NCI-H1417 treated with DMSO at 0.1 percent for 48 hours (cell line): ENCODE data around the gene PSMB7.
A peak's percentile ranks its signal among the peaks of the same experiment; 100 is the strongest.

Source experiments
- DNase-seq: peaks from one replicate; lab custom pipeline; 2025; lab: John Stamatoyannopoulos, UW

Gene PSMB7

GRCh38 chr9:124326378-124326777 is 88.9 kb downstream of the PSMB7 start:
- DNase-seq, result no peak

- no peak for DNase-seq
These were observed 89.4 kb downstream of the PSMB7 start for GRCh38 chr9:124325816-124326215.

DNA sequence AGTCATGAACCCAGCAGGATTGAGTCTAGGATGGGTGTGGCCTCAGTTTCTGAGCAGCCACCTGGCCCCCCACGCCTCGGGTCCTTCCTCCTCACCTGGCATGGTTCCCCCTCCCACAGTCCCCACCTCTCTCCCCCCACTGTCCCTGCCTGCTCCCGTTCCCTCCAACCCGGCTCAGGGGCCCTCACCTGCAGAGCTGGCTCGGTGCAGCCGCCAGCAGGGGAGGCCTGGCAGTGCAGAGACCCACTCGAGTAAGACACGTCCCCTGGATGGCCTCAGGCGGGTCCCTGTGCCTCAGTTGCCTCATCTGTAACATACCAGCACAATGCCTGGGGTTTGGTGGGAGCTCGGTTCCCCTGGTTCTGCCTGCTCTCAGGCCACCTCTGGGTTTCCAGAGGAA is 91.3 kb downstream of the PSMB7 start:
- DNase-seq, result no peak

- no peak for DNase-seq
These were observed 92.4 kb downstream of the PSMB7 start for GRCh38 chr9:124322618-124323432.

DNA sequence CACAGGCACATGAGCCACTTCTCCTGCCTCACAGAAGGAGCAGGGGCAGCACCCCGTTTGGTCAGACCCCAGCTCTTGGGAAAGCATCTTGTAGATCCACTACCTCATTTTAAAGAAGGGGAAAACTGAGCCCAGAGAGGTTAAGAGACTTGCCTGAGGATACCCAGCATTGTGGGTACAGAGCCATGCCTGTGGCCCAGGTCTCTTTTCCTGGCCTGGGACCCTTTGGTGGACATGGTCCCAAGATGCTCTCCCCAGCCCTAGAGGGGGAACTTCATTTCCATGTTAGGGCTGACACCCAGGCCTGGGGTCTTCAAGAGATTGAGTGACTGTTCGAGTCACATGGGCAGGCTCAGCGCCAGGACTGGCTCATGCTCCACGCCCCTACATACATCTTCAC is 93.3 kb downstream of the PSMB7 start:
- no peak for DNase-seq

DNA sequence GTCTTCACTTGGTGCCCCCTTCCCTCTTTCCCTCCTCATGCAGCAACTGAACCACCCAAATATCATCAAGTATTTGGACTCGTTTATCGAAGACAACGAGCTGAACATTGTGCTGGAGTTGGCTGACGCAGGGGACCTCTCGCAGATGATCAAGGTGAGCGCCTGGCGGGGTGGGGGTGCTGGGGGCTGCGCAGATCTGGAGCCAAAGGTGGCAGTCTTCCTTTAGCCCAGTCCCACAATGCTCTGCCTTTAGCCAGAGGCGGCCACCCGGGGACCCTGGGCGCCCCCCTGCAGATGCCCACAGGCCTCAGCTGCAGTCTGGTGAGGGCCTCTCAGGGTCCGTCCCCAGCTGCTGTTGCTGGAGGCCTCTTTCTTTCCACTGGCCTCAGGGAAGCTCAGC is 93.8 kb downstream of the PSMB7 start:
- no peak for DNase-seq

GRCh38 chr9:124320062-124320973 is 94.9 kb downstream of the PSMB7 start:
- DNase-seq, result no peak

DNA sequence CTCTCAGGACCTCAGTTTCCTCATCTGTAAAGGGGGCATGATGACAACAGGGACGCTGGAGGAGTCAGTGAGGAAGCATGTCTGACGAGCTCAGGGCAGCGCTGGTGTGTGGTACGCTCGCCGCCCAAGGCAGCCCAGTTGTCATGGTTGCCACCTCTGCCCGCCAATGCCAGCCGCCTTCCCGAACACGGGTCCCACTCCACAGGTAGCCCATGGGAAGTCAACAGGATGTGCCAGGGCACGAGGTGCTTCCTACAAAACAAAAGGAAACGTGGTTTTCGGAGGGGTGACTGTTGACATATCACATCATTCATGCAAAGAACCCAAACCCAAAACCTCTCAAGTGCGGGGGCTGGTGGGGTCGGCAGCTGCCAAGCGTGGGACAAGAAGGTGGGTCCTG is 99.4 kb downstream of the PSMB7 start:
- no peak for DNase-seq

DNA sequence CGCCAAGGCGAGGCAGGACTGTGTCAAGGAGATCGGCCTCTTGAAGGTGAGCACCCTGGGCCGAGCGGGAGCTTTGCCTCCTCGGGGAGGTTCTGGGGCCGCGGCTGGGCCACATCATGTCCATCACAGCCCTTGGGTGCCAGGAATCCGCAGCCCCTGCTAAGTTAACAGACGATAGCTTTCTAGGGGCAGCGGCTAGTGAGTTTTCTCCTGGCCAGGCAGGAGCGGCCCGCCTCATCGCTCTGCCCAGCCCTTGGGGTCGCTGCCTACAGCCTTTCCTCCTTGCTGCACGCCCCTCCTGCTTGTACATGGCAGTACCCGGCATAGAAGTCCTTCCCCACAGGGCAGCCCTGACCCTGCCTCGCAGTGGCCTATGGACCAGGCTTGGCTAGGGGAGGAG is 101.3 kb downstream of the PSMB7 start:
- DNase-seq, result no peak

- DNase-seq, result no peak
These were observed 102.7 kb downstream of the PSMB7 start for GRCh38 chr9:124312290-124313265.

GRCh38 chr9:124311283-124311682 is 104.0 kb downstream of the PSMB7 start:
- no peak for DNase-seq

DNA sequence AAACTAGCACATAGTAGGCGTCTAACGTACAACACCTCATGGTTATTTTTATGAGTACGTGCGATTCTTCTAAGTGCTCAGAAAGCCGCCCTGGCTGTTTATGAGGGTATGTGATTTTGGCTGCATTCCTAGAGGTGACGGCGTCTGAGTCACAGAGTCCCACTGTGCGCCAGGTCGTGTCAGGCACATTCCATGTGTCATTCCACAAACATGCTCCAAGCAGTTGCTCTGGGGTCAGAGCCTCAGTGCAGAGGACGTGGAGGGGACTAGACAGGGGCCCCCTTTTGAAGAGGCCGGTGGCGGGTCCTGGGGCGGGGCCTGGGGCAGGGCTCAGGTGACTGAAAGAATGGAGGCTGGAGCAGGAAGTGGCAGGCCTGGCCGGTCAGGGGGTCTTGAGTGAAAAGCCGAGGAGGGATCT is 105.6 kb downstream of the PSMB7 start:
- no peak for DNase-seq

DNA sequence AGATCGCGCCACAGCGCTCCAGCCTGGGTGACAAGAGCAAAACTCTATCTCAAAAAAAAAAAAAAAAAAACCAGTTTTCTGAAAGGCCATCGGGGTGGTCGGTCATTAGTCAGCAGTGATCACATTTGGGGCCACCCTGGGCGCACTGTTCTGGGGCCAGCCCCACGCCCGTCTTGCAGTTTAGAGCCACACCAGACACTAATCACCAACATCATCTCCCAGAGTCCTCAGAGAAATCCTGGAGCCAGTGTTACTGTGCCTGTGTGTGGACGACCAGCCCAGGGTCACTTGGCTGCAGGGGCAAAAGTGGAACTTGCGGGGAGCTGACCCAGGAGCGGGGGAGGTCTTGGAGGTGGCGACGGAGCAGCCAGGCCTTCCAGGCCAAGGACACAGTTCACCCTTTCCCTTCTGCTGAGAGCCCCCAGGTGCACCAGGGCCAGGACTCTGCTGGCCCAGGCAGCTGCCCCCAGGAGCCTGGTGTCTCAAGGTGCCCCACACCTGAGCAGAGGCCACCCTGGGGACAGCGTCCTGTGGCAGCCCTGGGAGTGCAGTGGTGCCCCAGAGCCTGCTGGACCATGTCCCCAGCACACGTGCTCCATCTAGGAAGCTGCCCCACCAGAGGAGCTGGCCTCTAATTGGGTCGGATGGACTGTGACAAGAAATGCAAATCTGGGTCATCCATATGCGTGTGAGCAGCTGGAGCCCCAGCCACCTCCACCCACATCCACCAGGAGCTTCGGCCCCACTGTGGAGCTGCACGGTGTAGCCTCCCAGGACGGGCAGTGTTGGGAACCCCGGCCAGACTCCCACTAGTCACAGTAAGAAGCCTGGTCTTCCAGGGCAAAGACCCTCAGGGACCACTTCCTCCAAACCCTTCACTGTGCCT is 106.4 kb downstream of the PSMB7 start:
- no peak for DNase-seq

- DNase-seq, result no peak
These were observed 107.7 kb downstream of the PSMB7 start for GRCh38 chr9:124307379-124308030.

DNA sequence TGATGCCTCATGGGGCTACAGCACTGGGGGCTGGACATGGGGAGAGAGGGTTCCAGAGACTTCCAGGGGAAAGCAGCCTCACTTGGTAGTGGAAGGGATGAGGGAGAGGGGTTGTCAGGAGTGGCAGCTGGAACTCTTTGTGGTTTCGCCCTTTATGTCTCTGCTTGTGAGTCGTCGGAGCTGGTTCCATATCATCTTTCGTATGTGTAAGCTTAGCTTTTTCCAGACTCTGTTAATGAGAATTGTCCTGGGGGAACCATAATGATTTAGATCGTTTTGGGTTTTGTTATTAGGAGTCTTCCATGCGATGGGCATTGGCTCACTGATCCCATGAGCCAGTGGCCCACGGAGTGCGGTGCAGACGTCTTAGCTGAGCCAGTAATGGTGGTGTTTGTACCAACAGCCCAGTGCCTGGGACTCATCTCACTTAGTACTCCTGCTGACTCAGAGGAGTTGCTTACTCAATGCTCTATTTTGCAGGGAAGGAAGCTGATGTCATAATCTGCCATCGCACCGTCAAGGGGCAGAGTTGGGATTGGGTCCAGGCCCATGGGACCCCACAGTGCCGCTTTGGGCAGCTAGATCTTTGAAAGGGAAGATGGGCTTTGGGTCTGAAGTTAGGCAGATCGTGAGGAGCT is 109.0 kb downstream of the PSMB7 start:
- no peak for DNase-seq

- DNase-seq, result no peak
These were observed 111.0 kb downstream of the PSMB7 start for GRCh38 chr9:124304285-124304684.

GRCh38 chr9:124303762-124304161 is 111.5 kb downstream of the PSMB7 start:
- DNase-seq, result peak; percentile 60
